K562 (cell line): ENCODE measurements around the gene AGK.

Experiments used
- CTBP1 ChIP-seq: fragments of 450-650 bp; IDR thresholded peaks from 2 replicates; pipeline ENCODE4 v1.6.1; 2016; ENCODE audit warnings: borderline replicate concordance
- CTCF ChIP-seq, 3 experiments: IDR thresholded peaks in 2 of 3; conservative IDR thresholded peaks in 1 of 3; 2 replicates each; pipeline ENCODE4 v1.5.1; 2011 to 2012; ENCODE audit warnings: low read length in 3 of 3, mild to moderate bottlenecking in 3 of 3, control low read depth in 2 of 3, improper control_type of control experiment in 1 of 3, inconsistent platforms in 1 of 3, low read depth in 1 of 3, mixed read lengths in 1 of 3, moderate library complexity in 1 of 3; ENCODE audit not compliant: insufficient read depth in 2 of 3
- FOXK2 ChIP-seq, 2 experiments: fragments of 450-650 bp; IDR thresholded peaks in 1 of 2; conservative IDR thresholded peaks in 1 of 2; 2 replicates each; pipeline ENCODE4 v1.6.1; 2016; ENCODE audit warnings: low read depth in 2 of 2, mild to moderate bottlenecking in 1 of 2
- HMGXB4 ChIP-seq: sonication (generic); formaldehyde crosslinking; IDR thresholded peaks from 2 replicates; pipeline ENCODE4 v1.8.1; 2023; ENCODE audit warnings: mild to moderate bottlenecking, missing genetic modification reagents
- NRF1 ChIP-seq, 2 experiments: fragments of 450-650 bp; IDR thresholded peaks in 1 of 2; conservative IDR thresholded peaks in 1 of 2; 2 replicates each; pipeline ENCODE4 v1.6.1; 2014; ENCODE audit warnings: mild to moderate bottlenecking in 2 of 2
- RAD21 ChIP-seq, 2 experiments: fragments of 250-450 bp in 1 of 2; fragments of 450-650 bp in 1 of 2; sonication (Bioruptor Pico) in 1 of 2; formaldehyde crosslinking in 1 of 2; IDR thresholded peaks in 1 of 2; conservative IDR thresholded peaks in 1 of 2; 2 replicates each; pipeline versions ENCODE4 v1.4.0 to v1.8.0; 2020 to 2022; ENCODE audit warnings: mild to moderate bottlenecking in 2 of 2, moderate library complexity in 1 of 2
- RBBP5 ChIP-seq: fragments of 200-600 bp; sonication (generic); IDR thresholded peaks from 2 replicates; pipeline ENCODE4 v1.6.1; 2012; ENCODE audit warnings: borderline replicate concordance, mild to moderate bottlenecking, low read length, control low read depth, inconsistent platforms; ENCODE audit not compliant: insufficient read depth, poor library complexity, severe bottlenecking
- SMARCC2 ChIP-seq: fragments of 450-650 bp; IDR thresholded peaks from 2 replicates; pipeline ENCODE4 v1.6.1; 2017; ENCODE audit warnings: antibody characterized with exemption, moderate library complexity, mild to moderate bottlenecking, low read depth
- TEAD2 ChIP-seq: fragments of 450-650 bp; IDR thresholded peaks from 2 replicates; pipeline ENCODE4 v1.6.1; 2016; ENCODE audit warnings: missing genetic modification characterization, control low read depth, missing compliant biosample characterization
- ZBTB2 ChIP-seq: fragments of 450-650 bp; IDR thresholded peaks from 2 replicates; pipeline ENCODE4 v1.6.1; 2016; ENCODE audit warnings: antibody characterized with exemption
- ZNF780A ChIP-seq: fragments of 250-450 bp; sonication (Bioruptor Pico); IDR thresholded peaks from 2 replicates; pipeline ENCODE4 v1.5.0; 2021; ENCODE audit warnings: mild to moderate bottlenecking
- TF ChIP-seq, protein P1 (sequence below): sonication (generic); formaldehyde crosslinking; IDR thresholded peaks from 2 replicates; pipeline ENCODE4 v1.5.0; 2020; ENCODE audit warnings: missing genetic modification reagents

DNA sequence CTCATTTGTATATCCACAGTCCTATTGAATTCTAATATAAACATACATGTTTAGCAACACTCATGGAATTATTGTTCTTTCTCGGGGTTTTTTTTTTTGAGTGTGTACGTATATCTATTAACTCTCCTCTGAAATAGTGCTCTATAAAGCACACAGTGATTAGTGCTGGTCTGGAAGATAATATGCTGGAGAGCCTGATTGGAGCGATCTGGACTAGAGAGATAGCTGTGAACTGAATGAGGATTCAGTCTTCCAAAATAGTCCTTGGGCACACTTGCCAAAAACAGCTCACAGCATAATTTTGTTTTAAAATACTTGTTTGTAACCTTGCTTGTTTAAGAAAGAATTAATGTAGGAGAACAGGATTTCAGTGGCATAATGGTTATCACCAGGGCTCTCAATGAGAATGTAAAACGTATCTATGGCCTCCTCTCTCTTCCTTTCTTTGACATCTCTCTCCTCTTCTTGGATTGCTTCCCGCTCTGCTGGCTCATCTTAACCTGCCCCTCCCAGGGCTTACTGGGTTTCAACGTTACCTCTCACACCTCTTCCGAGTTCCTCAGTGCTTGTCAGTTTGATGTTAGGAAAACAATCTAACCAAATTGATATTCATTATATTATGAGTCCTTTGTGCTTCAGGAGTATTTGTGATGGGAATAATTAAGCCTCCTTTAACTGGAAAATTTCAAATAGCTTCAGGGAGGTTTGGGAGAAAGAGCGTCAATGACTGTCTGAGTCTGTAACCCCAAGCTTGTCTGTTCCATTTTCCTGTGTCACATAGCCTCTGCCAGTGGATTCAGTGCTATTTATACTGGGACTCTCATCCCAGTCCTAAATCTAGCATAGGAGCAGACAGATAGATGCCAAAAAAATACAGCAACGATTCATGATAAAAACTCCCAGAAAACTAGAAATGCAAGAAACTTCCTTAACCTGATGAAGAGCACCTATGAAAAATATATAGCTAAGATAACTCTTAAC lies 16.2 kb upstream of the AGK start:
- no peak for TF ChIP-seq NRF1 (conservative IDR thresholded peaks at IDR 0.05 in 1 of 2, IDR thresholded peaks at IDR 0.05 in 1 of 2)
- TF ChIP-seq, protein P1, sequence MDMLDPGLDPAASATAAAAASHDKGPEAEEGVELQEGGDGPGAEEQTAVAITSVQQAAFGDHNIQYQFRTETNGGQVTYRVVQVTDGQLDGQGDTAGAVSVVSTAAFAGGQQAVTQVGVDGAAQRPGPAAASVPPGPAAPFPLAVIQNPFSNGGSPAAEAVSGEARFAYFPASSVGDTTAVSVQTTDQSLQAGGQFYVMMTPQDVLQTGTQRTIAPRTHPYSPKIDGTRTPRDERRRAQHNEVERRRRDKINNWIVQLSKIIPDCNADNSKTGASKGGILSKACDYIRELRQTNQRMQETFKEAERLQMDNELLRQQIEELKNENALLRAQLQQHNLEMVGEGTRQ (CRISPR knock-in tag) = no peak
- TF ChIP-seq ZBTB2 = no peak
- no peak for TF ChIP-seq RBBP5
- TF ChIP-seq FOXK2 (conservative IDR thresholded peaks at IDR 0.05 in 1 of 2, IDR thresholded peaks at IDR 0.05 in 1 of 2; ENCODE audit: low read depth in 2 of 2) = no peak
- no peak for TF ChIP-seq CTCF (IDR thresholded peaks at IDR 0.05 in 2 of 3, conservative IDR thresholded peaks at IDR 0.05 in 1 of 3; ENCODE audit: insufficient read depth in 2 of 3, low read depth in 1 of 3, low read length in 3 of 3)
- TF ChIP-seq HMGXB4 = no peak
- TF ChIP-seq SMARCC2 = no peak
- TF ChIP-seq CTBP1 = no peak
- no peak for TF ChIP-seq TEAD2 (tag)
- TF ChIP-seq RAD21 (CRISPR knock-in tag; conservative IDR thresholded peaks at IDR 0.05 in 1 of 2, IDR thresholded peaks at IDR 0.05 in 1 of 2) = no peak
- no peak for TF ChIP-seq ZNF780A (CRISPR knock-in tag)
